BJ (cell line): Measurements from ENCODE around the gene TCFL5. TPM values are rescaled to one million over a fixed set of nuclear protein-coding genes. Genes with fewer than 3 reads are reported as not detected.

Experiments used
- CTCF ChIA-PET: fragments of 350-600 bp; formaldehyde crosslinking; extraction: SDS; loops from one replicate; lab custom pipeline; 2021; ENCODE audit warnings: antibody characterized with exemption, inconsistent platforms; lab: Yijun Ruan, JAX
- POLR2A ChIA-PET: fragments of 300-600 bp; sonication (Branson Sonifier 250); formaldehyde crosslinking; extraction: SDS; loops from one replicate; lab custom pipeline; 2021; ENCODE audit warnings: antibody characterized with exemption; lab: Charles Lee
- DNase-seq: peaks from one replicate; pipeline ENCODE4 v3.0.0-alpha.2; 2011; ENCODE audit warnings: low read depth
- H3K27me3 ChIP-seq: 2 replicates; pipeline ENCODE4 v1.6.0; 2011; ENCODE audit warnings: low read length; ENCODE audit not compliant: control insufficient read depth, insufficient read depth
- H3K36me3 ChIP-seq: 2 replicates; pipeline ENCODE4 v1.5.1; 2011; ENCODE audit warnings: low read length; ENCODE audit not compliant: control insufficient read depth, insufficient read depth
- H3K4me3 ChIP-seq: 2 replicates; pipeline ENCODE4 v1.5.1; 2011; ENCODE audit warnings: low read depth, mild to moderate bottlenecking, control low read depth, low read length
- CTCF ChIP-seq: IDR thresholded peaks from 2 replicates; pipeline ENCODE4 v1.5.1; 2011; ENCODE audit warnings: low read depth, mild to moderate bottlenecking, control low read depth, inconsistent platforms, low read length, moderate library complexity; ENCODE audit not compliant: insufficient read depth
- polyA plus RNA-seq: library from polyadenylated mRNA; depleted of rRNA; stranded (reverse); fragments of >200 nt; gene quantifications from 2 replicates; pipeline ENCODE4 v1.2.3, GENCODE V29; 2011

TCFL5 gene
- polyA plus RNA-seq, 1 experiment: 8.5 TPM

- ChIA-PET POLR2A (no interaction called here), CTCF (no interaction called here)
- no peak for DNase-seq
- no peak for TF ChIP-seq CTCF
- H3K4me3 ChIP-seq: no peak overlapping the region
- no peaks in the 10 kb centered on the region for H3K36me3 ChIP-seq
- peaks cover 3% of the 10 kb centered on the region; the same call in 1 of the 2 replicates for H3K27me3 ChIP-seq
Observed at GRCh38 chr20:62834967-62835730, 26.5 kb downstream of the TCFL5 start.

GRCh38 chr20:62832951-62833391 is 28.7 kb downstream of the TCFL5 start:
- DNase-seq: no peak
- ChIA-PET CTCF (no interaction called here), POLR2A (no interaction called here)
- Histone ChIP-seq H3K36me3 (no peaks in the 10 kb centered on the region), H3K27me3 (peaks cover 3% of the 10 kb centered on the region; the same call in 1 of the 2 replicates), H3K4me3 (no peak overlapping the region)
- TF ChIP-seq CTCF: no peak

- no peak for DNase-seq
- CTCF ChIA-PET: no interaction called here
- no peak for TF ChIP-seq CTCF
Observed at GRCh38 chr20:62832212-62832922, 29.3 kb downstream of the TCFL5 start.

GRCh38 chr20:62831854-62832211 is 29.8 kb downstream of the TCFL5 start:
- TF ChIP-seq CTCF: no peak
- H3K4me3 ChIP-seq: no peak overlapping the region
- no peak for DNase-seq
- CTCF ChIA-PET: no interaction called here
- peaks cover 3% of the 10 kb centered on the region; the same call in 1 of the 2 replicates for H3K27me3 ChIP-seq
- no peaks in the 10 kb centered on the region for H3K36me3 ChIP-seq
- POLR2A ChIA-PET: no interaction called here

More at GRCh38 chr20:62832212-62832922, 29.3 kb downstream of the TCFL5 start:
- H3K27me3 ChIP-seq: peaks cover 3% of the 10 kb centered on the region; the same call in 1 of the 2 replicates
- POLR2A ChIA-PET: no interaction called here
- H3K36me3 ChIP-seq: no peaks in the 10 kb centered on the region
- H3K4me3 ChIP-seq: no peak overlapping the region

- no peak for DNase-seq
Observed at GRCh38 chr20:62831361-62831788, 30.2 kb downstream of the TCFL5 start.

More at GRCh38 chr20:62831361-62831788, 30.2 kb downstream of the TCFL5 start:
- TF ChIP-seq CTCF: no peak
- ChIA-PET POLR2A (no interaction called here), CTCF (no interaction called here)
- no peak overlapping the region for H3K4me3 ChIP-seq
- H3K27me3 ChIP-seq: peaks cover 2% of the 10 kb centered on the region; the same call in 1 of the 2 replicates
- H3K36me3 ChIP-seq: no peaks in the 10 kb centered on the region
